HepG2 (cell line): ENCODE measurements around the gene PTPRU. TPM values are rescaled to one million over a fixed set of nuclear protein-coding genes. Genes with fewer than 3 reads are reported as not detected.

Experiments used
- CBX2 ChIP-seq, 2 experiments: fragments of 200-600 bp in 1 of 2; sonication (generic); formaldehyde crosslinking in 1 of 2; IDR thresholded peaks; 2 replicates each; pipeline versions ENCODE4 v1.7.0 to v1.8.1; 2018 to 2022; ENCODE audit warnings: low read depth in 2 of 2, low read length in 1 of 2, mild to moderate bottlenecking in 1 of 2, missing genetic modification reagents in 1 of 2
- FOXP1 ChIP-seq, 2 experiments: fragments of 450-650 bp in 1 of 2; IDR thresholded peaks; 2 replicates each; pipeline ENCODE4 v1.6.1; 2017 to 2018; ENCODE audit warnings: antibody characterized with exemption in 1 of 2
- GATAD2A ChIP-seq: IDR thresholded peaks from 2 replicates; pipeline ENCODE4 v1.6.1; 2016
- GZF1 ChIP-seq: sonication (generic); formaldehyde crosslinking; IDR thresholded peaks from 2 replicates; pipeline ENCODE4 v1.5.1; 2020; ENCODE audit warnings: mild to moderate bottlenecking, missing genetic modification reagents
- HDAC2 ChIP-seq: sonication (generic); formaldehyde crosslinking; IDR thresholded peaks from 2 replicates; pipeline ENCODE4 v1.4.0; 2020; ENCODE audit warnings: missing genetic modification reagents
- HNF4G ChIP-seq, 2 experiments: sonication (generic) in 1 of 2; formaldehyde crosslinking in 1 of 2; IDR thresholded peaks; 2 replicates each; pipeline versions ENCODE4 v1.4.0 to v1.6.1; 2011 to 2020; ENCODE audit warnings: borderline replicate concordance in 2 of 2, low read depth in 2 of 2, mild to moderate bottlenecking in 2 of 2, low read length in 1 of 2, missing genetic modification reagents in 1 of 2, moderate library complexity in 1 of 2
- KDM1A ChIP-seq: IDR thresholded peaks from 2 replicates; pipeline ENCODE4 v1.6.1; 2016; ENCODE audit warnings: missing compliant biosample characterization
- KMT2B ChIP-seq: IDR thresholded peaks from 2 replicates; pipeline ENCODE4 v1.6.1; 2016; ENCODE audit warnings: missing genetic modification reagents, missing compliant biosample characterization
- MXD1 ChIP-seq: sonication (generic); formaldehyde crosslinking; IDR thresholded peaks from 2 replicates; pipeline ENCODE4 v1.4.0; 2020; ENCODE audit warnings: mild to moderate bottlenecking, missing genetic modification reagents
- NR2F1 ChIP-seq, 2 experiments: fragments of 450-650 bp in 1 of 2; formaldehyde crosslinking in 1 of 2; IDR thresholded peaks; 2 replicates each; pipeline versions ENCODE4 v1.5.0 to v1.6.1; 2016 to 2020; ENCODE audit warnings: mild to moderate bottlenecking in 1 of 2, missing compliant biosample characterization in 1 of 2, missing genetic modification reagents in 1 of 2, moderate library complexity in 1 of 2
- NR2F6 ChIP-seq, 2 experiments: IDR thresholded peaks; 2 replicates each; pipeline ENCODE4 v1.6.1; 2016; ENCODE audit warnings: antibody characterized with exemption in 1 of 2, mild to moderate bottlenecking in 1 of 2
- RARG ChIP-seq: sonication (generic); formaldehyde crosslinking; IDR thresholded peaks from 2 replicates; pipeline ENCODE4 v1.4.0; 2020; ENCODE audit warnings: low read depth, mild to moderate bottlenecking, missing genetic modification reagents
- TBX3 ChIP-seq: fragments of 450-650 bp; IDR thresholded peaks from 2 replicates; pipeline ENCODE4 v1.6.1; 2017; ENCODE audit warnings: antibody characterized with exemption, mild to moderate bottlenecking, inconsistent platforms, borderline replicate concordance
- ZBTB7B ChIP-seq: sonication (generic); formaldehyde crosslinking; IDR thresholded peaks from 2 replicates; pipeline ENCODE4 v1.4.0; 2020; ENCODE audit warnings: missing genetic modification reagents
- ZFAT ChIP-seq: sonication (generic); formaldehyde crosslinking; conservative IDR thresholded peaks from 2 replicates; pipeline ENCODE4 v1.8.1; 2023; ENCODE audit warnings: missing genetic modification reagents, inconsistent platforms
- ZFP37 ChIP-seq: sonication (generic); formaldehyde crosslinking; IDR thresholded peaks from 2 replicates; pipeline ENCODE4 v1.4.0; 2020; ENCODE audit warnings: missing genetic modification reagents, borderline replicate concordance
- ZNF160 ChIP-seq: sonication (generic); formaldehyde crosslinking; IDR thresholded peaks from 2 replicates; pipeline ENCODE4 v1.8.0; 2022; ENCODE audit warnings: mild to moderate bottlenecking, inconsistent platforms, missing genetic modification reagents
- ZNF20 ChIP-seq: sonication (generic); formaldehyde crosslinking; IDR thresholded peaks from 2 replicates; pipeline ENCODE4 v1.4.0; 2020; ENCODE audit warnings: mild to moderate bottlenecking, moderate library complexity, missing genetic modification reagents
- ZNF317 ChIP-seq: sonication (generic); formaldehyde crosslinking; IDR thresholded peaks from 2 replicates; pipeline ENCODE4 v1.5.0; 2020; ENCODE audit warnings: mild to moderate bottlenecking, missing genetic modification reagents
- ZNF383 ChIP-seq: sonication (generic); formaldehyde crosslinking; IDR thresholded peaks from 2 replicates; pipeline ENCODE4 v1.4.0; 2020; ENCODE audit warnings: missing genetic modification reagents, mild to moderate bottlenecking, borderline replicate concordance
- ZNF547 ChIP-seq: sonication (generic); formaldehyde crosslinking; IDR thresholded peaks from 2 replicates; pipeline ENCODE4 v1.5.1; 2020; ENCODE audit warnings: mild to moderate bottlenecking, missing genetic modification reagents
- polyA plus RNA-seq, 8 experiments: library from polyadenylated mRNA; depleted of rRNA in 3 of 8; stranded (reverse) in 7 of 8; unstranded in 1 of 8; fragments of >200 nt; fragmentation: Illumina TruSeq in 4 of 8; extraction: Trizol in 4 of 8; gene quantifications; 2 replicates each; pipeline versions ENCODE4 v1.2.1 to v1.2.3, GENCODE V29; 2011 to 2016; ENCODE audit warnings: low read depth in 4 of 8, missing spikeins in 1 of 8, mixed read lengths in 1 of 8; ENCODE audit not compliant: insufficient read depth in 1 of 8
- total RNA-seq, 5 experiments: library from RNA; depleted of rRNA; stranded (reverse); fragments of >200 nt; fragmentation: Illumina TruSeq; extraction: Trizol; gene quantifications; 2 replicates each; pipeline ENCODE4 v1.2.3, GENCODE V29; 2016; ENCODE audit warnings: low read depth in 1 of 5
- TF ChIP-seq, protein P1 (sequence below): sonication (generic); formaldehyde crosslinking; IDR thresholded peaks from 2 replicates; pipeline ENCODE4 v1.4.0; 2020; ENCODE audit warnings: missing genetic modification reagents
- TF ChIP-seq, protein P2 (sequence below): sonication (generic); formaldehyde crosslinking; IDR thresholded peaks from 2 replicates; pipeline ENCODE4 v1.4.0; 2020; ENCODE audit warnings: missing genetic modification reagents, mild to moderate bottlenecking, borderline replicate concordance
- TF ChIP-seq, protein P3 (sequence below): sonication (generic); formaldehyde crosslinking; conservative IDR thresholded peaks from 2 replicates; pipeline ENCODE4 v1.4.0; 2020; ENCODE audit warnings: missing genetic modification reagents

PTPRU gene
- total and polyA plus RNA-seq, 2 of the 13 experiments (the other 11 are each of a cell fraction or from before 2014, with no cell fraction given): 21.6 to 22.3 TPM

DNA sequence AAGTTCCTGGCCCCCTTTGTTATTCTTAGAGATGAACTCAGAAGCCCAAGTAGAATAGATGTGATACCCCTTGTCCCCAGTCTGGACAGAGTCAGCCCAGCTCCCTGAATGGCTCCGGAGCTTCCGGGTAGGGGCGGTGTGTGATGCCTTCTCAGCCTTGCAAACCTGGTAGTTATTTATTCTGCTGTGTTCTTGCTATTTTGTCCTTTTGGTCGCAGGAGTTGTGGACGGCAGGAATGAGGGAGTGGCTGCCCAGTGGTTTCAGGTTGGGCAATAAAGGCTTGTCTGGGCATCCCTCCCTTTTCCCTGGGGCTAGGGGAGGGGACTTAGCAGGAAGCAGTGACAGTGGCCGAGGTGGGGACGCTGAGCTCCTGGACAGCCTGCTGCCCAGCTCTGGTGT lies 2.8 kb downstream of the PTPRU start (continued):
- TF ChIP-seq ZFAT (CRISPR knock-in tag) (no peak), CBX2 (IDR thresholded peaks at IDR 0.05; ENCODE audit: low read depth, low read length) (no peak), CBX2 (CRISPR knock-in tag; IDR thresholded peaks at IDR 0.05; ENCODE audit: low read depth) (no peak), GZF1 (no peak), HDAC2 (CRISPR knock-in tag) (peak; percentile 39; the same call in 1 of the 2 replicates), FOXP1 (IDR thresholded peaks at IDR 0.05) (no peak), FOXP1 (CRISPR knock-in tag; IDR thresholded peaks at IDR 0.05) (no peak), MXD1 (CRISPR knock-in tag) (no peak), TBX3 (no peak), ZNF20 (no peak), ZNF160 (no peak), ZBTB7B (no peak), RARG (CRISPR knock-in tag) (no peak), ZNF383 (CRISPR knock-in tag) (no peak), ZNF547 (CRISPR knock-in tag) (no peak), HNF4G (IDR thresholded peaks at IDR 0.05; ENCODE audit: borderline replicate concordance, low read depth, low read length) (no peak), HNF4G (CRISPR knock-in tag; IDR thresholded peaks at IDR 0.05; ENCODE audit: borderline replicate concordance, low read depth) (no peak), ZNF317 (CRISPR knock-in tag) (0 out of 2 replicates have a peak, but pooled peaks have one; percentile 9), KDM1A (peak; percentile 53; the same call in 1 of the 2 replicates), GATAD2A (CRISPR knock-in tag) (peak; percentile 44; the same call in 1 of the 2 replicates), NR2F6 (IDR thresholded peaks at IDR 0.05) (no peak), NR2F6 (CRISPR knock-in tag; IDR thresholded peaks at IDR 0.05) (no peak), KMT2B (no peak), ZFP37 (no peak), NR2F1 (CRISPR knock-in tag; IDR thresholded peaks at IDR 0.05) (no peak)
- TF ChIP-seq, protein P1, sequence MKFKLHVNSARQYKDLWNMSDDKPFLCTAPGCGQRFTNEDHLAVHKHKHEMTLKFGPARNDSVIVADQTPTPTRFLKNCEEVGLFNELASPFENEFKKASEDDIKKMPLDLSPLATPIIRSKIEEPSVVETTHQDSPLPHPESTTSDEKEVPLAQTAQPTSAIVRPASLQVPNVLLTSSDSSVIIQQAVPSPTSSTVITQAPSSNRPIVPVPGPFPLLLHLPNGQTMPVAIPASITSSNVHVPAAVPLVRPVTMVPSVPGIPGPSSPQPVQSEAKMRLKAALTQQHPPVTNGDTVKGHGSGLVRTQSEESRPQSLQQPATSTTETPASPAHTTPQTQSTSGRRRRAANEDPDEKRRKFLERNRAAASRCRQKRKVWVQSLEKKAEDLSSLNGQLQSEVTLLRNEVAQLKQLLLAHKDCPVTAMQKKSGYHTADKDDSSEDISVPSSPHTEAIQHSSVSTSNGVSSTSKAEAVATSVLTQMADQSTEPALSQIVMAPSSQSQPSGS (CRISPR knock-in tag): 0 out of 2 replicates have a peak, but pooled peaks have one; percentile 29
- TF ChIP-seq, protein P2, sequence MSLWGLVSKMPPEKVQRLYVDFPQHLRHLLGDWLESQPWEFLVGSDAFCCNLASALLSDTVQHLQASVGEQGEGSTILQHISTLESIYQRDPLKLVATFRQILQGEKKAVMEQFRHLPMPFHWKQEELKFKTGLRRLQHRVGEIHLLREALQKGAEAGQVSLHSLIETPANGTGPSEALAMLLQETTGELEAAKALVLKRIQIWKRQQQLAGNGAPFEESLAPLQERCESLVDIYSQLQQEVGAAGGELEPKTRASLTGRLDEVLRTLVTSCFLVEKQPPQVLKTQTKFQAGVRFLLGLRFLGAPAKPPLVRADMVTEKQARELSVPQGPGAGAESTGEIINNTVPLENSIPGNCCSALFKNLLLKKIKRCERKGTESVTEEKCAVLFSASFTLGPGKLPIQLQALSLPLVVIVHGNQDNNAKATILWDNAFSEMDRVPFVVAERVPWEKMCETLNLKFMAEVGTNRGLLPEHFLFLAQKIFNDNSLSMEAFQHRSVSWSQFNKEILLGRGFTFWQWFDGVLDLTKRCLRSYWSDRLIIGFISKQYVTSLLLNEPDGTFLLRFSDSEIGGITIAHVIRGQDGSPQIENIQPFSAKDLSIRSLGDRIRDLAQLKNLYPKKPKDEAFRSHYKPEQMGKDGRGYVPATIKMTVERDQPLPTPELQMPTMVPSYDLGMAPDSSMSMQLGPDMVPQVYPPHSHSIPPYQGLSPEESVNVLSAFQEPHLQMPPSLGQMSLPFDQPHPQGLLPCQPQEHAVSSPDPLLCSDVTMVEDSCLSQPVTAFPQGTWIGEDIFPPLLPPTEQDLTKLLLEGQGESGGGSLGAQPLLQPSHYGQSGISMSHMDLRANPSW (CRISPR knock-in tag): no peak
- TF ChIP-seq, protein P3, sequence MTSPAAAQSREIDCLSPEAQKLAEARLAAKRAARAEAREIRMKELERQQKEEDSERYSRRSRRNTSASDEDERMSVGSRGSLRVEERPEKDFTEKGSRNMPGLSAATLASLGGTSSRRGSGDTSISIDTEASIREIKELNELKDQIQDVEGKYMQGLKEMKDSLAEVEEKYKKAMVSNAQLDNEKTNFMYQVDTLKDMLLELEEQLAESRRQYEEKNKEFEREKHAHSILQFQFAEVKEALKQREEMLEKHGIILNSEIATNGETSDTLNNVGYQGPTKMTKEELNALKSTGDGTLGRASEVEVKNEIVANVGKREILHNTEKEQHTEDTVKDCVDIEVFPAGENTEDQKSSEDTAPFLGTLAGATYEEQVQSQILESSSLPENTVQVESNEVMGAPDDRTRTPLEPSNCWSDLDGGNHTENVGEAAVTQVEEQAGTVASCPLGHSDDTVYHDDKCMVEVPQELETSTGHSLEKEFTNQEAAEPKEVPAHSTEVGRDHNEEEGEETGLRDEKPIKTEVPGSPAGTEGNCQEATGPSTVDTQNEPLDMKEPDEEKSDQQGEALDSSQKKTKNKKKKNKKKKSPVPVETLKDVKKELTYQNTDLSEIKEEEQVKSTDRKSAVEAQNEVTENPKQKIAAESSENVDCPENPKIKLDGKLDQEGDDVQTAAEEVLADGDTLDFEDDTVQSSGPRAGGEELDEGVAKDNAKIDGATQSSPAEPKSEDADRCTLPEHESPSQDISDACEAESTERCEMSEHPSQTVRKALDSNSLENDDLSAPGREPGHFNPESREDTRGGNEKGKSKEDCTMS (CRISPR knock-in tag): no peak
